Chondrocyte (in vitro differentiated cells): ENCODE measurements around the gene APEH. TPM values are rescaled to one million over a fixed set of nuclear protein-coding genes. Genes with fewer than 3 reads are reported as not detected.

Experiments
- DNase-seq: peaks from one replicate; pipeline ENCODE4 v3.0.0; 2021; ENCODE audit warnings: mixed read lengths, low spot score
- H3K27ac Mint-ChIP-seq: one replicate; pipeline ENCODE4 v1.8.0; 2021; ENCODE audit warnings: mild to moderate bottlenecking, moderate library complexity, mixed read lengths; ENCODE audit not compliant: unreplicated experiment
- H3K27me3 Mint-ChIP-seq: 2 replicates; pipeline ENCODE4 v1.8.0; 2021; ENCODE audit warnings: low read depth, mixed read lengths
- H3K36me3 Mint-ChIP-seq: 2 replicates; pipeline ENCODE4 v1.8.0; 2021; ENCODE audit warnings: low read depth, mixed read lengths
- H3K4me1 Mint-ChIP-seq: 2 replicates; pipeline ENCODE4 v1.8.0; 2021; ENCODE audit warnings: low read depth, mild to moderate bottlenecking, mixed read lengths
- H3K4me3 Mint-ChIP-seq: one replicate; pipeline ENCODE4 v1.8.0; 2021; ENCODE audit warnings: mild to moderate bottlenecking, moderate library complexity, mixed read lengths; ENCODE audit not compliant: unreplicated experiment
- H3K9me3 Mint-ChIP-seq: 2 replicates; pipeline ENCODE4 v1.8.0; 2021; ENCODE audit warnings: low read depth, mixed read lengths
- CTCF ChIP-seq: fragments of 200-600 bp; sonication (generic); IDR thresholded peaks from 2 replicates; pipeline ENCODE4 v1.5.0; 2021; ENCODE audit warnings: antibody characterized with exemption, mild to moderate bottlenecking, moderate library complexity
- total RNA-seq: library from RNA; stranded (reverse); gene quantifications from 3 replicates; pipeline ENCODE4 v1.2.1, GENCODE V29; 2021

The APEH gene
- total RNA-seq, 1 donor from 2014 or later, result 69.8 TPM

DNA sequence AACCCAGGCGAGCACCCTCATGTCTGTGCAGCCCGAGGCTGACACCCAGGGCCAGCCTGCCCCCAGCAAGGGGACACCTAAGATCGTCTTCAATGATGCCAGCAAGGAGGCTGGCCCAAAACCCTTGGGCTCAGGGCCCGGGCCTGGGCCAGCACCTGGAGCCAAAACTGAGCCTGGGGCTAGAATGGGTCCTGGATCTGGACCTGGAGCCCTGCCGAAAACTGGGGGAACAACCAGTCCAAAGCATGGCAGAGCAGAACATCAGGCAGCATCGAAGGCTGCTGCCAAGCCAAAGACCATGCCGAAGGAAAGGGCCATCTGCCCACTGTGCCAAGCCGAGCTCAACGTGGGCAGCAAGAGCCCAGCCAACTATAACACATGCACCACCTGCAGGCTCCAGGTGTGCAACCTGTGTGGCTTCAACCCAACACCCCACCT lies 31.4 kb upstream of the APEH start:
- Mint-ChIP-seq H3K36me3 (peaks cover 2% of the 10 kb centered on the region), H3K4me3 (no peak overlapping the region), H3K27ac (no peak overlapping the region), H3K27me3 (peaks cover 3% of the 10 kb centered on the region), H3K4me1 (peaks cover 13% of the 10 kb centered on the region), H3K9me3 (no peaks in the 10 kb centered on the region)
- no peak for DNase-seq
- no peak for TF ChIP-seq CTCF

DNA sequence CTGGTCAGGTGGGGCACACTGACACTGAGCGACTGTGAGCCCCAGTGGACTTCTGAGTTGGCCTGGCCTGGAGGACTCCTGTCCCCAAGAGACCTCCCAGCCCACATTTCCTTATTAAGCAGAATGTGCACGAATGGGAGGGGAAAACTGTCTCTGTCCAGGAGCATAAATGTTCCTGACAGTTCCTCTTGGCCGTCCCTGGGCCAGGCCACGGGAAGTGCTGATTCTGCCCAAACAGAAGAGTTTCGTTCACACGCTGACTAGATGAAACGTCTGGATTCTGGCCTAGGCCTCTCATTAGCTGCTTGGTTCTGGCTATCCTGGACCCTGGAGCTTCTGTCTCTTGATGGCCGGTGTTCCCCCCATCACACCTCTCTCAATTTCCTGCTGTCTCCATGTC lies 29.5 kb upstream of the APEH start:
- Mint-ChIP-seq H3K36me3 (peaks cover 2% of the 10 kb centered on the region), H3K4me1 (peaks cover 14% of the 10 kb centered on the region), H3K27me3 (peaks cover 3% of the 10 kb centered on the region), H3K4me3 (no peak overlapping the region), H3K27ac (no peak overlapping the region), H3K9me3 (no peaks in the 10 kb centered on the region)
- no peak for DNase-seq
- TF ChIP-seq CTCF, result no peak

DNA sequence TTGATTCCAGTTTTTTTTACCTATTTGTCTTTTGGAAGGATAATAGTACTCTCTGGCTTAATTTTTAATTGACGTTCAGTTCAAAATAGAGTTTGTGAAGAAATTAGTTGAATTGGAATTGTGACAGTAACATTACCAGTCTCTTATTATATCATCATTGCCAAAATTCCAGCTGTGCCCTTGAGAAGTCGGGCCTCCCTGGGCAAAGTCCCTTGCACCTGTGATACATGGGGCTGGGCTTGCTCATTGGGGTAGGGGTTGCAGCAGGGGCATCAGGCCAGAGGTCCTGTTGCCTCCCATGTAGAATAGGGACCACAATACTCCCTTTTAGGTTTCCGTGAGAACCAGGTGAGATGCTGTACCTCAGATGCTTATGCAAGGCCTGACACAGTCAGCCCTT lies 27.9 kb upstream of the APEH start:
- no peak for DNase-seq
- Mint-ChIP-seq H3K27me3 (peaks cover 3% of the 10 kb centered on the region), H3K27ac (no peak overlapping the region), H3K4me3 (no peak overlapping the region), H3K36me3 (peaks cover 2% of the 10 kb centered on the region), H3K9me3 (no peaks in the 10 kb centered on the region), H3K4me1 (peaks cover 14% of the 10 kb centered on the region)
- no peak for TF ChIP-seq CTCF

- Mint-ChIP-seq H3K9me3 (no peaks in the 10 kb centered on the region), H3K36me3 (peaks cover 3% of the 10 kb centered on the region), H3K4me1 (peaks cover 14% of the 10 kb centered on the region), H3K27ac (no peak overlapping the region), H3K4me3 (no peak overlapping the region), H3K27me3 (peaks cover 3% of the 10 kb centered on the region)
- TF ChIP-seq CTCF, result no peak
- no peak for DNase-seq
Measured at GRCh38 chr3:49647741-49648140, 26.4 kb upstream of the APEH start.

- Mint-ChIP-seq H3K27ac (no peak overlapping the region), H3K4me3 (no peak overlapping the region)
- DNase-seq, result no peak
Measured at GRCh38 chr3:49648354-49649019, 25.7 kb upstream of the APEH start.

More at GRCh38 chr3:49648354-49649019, 25.7 kb upstream of the APEH start:
- Mint-ChIP-seq H3K9me3 (no peaks in the 10 kb centered on the region), H3K36me3 (peaks cover 3% of the 10 kb centered on the region), H3K4me1 (peaks cover 14% of the 10 kb centered on the region), H3K27me3 (peaks cover 3% of the 10 kb centered on the region)
- no peak for TF ChIP-seq CTCF
